Body of pancreas (tissue), 4 donors: ENCODE measurements around the gene MED13L.

Source experiments
- CTCF ChIP-seq, 7 experiments: fragments of 450-650 bp in 4 of 7; fragments of 200-600 bp in 3 of 7; sonication (generic) in 3 of 7; IDR thresholded peaks; one replicate each; pipeline ENCODE4 v1.5.1; 2016 to 2019; ENCODE audit warnings: antibody characterized with exemption in 7 of 7
- POLR2A ChIP-seq, 3 donors: fragments of 450-650 bp; IDR thresholded peaks; one replicate each; pipeline ENCODE4 v1.6.1; 2016; ENCODE audit warnings: antibody characterized with exemption in 3 of 3, mild to moderate bottlenecking in 2 of 3

GRCh38 chr12:116319233-116319897 is 41.9 kb upstream of the MED13L start:
- TF ChIP-seq CTCF (IDR thresholded peaks at IDR 0.05) (no peak), POLR2A (IDR thresholded peaks at IDR 0.05) (no peak)
